ENCODE data around the gene SEC31B. TPM values are rescaled to one million over a fixed set of nuclear protein-coding genes. Genes with fewer than 3 reads are reported as not detected.

Gene SEC31B
- total RNA-seq, 4 donors from 2014 or later = 12.7 to 24.9 (median 17.5) TPM

DNA sequence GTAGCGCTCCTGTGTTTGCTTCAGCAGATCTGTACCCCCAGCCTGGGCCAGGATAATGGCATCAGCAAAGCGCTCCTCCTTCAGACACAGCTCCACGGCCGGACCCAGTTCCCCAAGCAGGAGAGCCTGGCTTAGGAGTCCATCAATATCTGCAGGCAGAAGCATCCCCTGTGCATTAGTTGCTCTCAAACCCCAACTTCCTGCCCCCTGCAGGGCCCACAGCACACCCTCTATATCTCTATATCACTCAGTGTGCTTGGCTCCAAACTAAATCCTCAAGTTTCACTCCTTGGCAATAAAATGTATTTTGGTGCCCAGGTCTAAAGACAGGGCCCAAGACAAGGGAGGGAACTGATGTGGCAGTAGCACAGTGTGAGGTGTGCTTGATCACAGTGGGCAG lies 21.6 kb downstream of the SEC31B start:
- WGBS, 2 donors = 85 to 99% methylated on average over 4 of the region's 4 CpGs
- no peak for DNase-seq (ENCODE audit: low spot score in 2 of 2)
- Histone ChIP-seq H3K9me3 (no peaks in the 10 kb centered on the region), H3K27me3 (no peaks in the 10 kb centered on the region), H3K27ac (no peak overlapping the region), H3K4me1 (no peaks in the 10 kb centered on the region), H3K36me3 (peaks cover 0 to 98% (median 20%) of the 10 kb centered on the region in 3 donors), H3K4me3 (no peak overlapping the region)
- no peak for TF ChIP-seq POLR2A (IDR thresholded peaks at IDR 0.05)
- TF ChIP-seq EP300 (IDR thresholded peaks at IDR 0.05) = no peak
- TF ChIP-seq, protein P1, sequence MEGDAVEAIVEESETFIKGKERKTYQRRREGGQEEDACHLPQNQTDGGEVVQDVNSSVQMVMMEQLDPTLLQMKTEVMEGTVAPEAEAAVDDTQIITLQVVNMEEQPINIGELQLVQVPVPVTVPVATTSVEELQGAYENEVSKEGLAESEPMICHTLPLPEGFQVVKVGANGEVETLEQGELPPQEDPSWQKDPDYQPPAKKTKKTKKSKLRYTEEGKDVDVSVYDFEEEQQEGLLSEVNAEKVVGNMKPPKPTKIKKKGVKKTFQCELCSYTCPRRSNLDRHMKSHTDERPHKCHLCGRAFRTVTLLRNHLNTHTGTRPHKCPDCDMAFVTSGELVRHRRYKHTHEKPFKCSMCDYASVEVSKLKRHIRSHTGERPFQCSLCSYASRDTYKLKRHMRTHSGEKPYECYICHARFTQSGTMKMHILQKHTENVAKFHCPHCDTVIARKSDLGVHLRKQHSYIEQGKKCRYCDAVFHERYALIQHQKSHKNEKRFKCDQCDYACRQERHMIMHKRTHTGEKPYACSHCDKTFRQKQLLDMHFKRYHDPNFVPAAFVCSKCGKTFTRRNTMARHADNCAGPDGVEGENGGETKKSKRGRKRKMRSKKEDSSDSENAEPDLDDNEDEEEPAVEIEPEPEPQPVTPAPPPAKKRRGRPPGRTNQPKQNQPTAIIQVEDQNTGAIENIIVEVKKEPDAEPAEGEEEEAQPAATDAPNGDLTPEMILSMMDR (IDR thresholded peaks at IDR 0.05) = no peak

DNA sequence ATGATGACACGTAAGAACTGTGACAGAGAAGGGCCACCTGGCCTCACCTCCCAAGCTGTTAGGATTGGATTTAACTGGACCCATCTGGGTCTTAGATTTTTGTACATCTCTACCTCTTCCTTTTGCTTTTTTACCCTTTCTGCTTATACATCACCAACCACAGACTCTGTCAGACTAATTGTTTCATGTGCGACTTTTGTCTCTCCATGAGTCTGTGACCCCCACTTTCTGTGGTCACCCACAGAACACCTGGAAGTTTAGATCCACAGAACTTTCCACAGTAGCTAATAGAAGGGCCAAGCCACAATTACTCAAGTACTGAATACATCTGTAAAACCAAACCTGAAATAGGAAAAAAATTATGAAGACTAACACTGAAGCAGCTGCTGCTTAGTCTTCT lies 23.1 kb downstream of the SEC31B start:
- Histone ChIP-seq H3K27me3 (no peaks in the 10 kb centered on the region), H3K27ac (no peak overlapping the region), H3K9me3 (no peaks in the 10 kb centered on the region), H3K4me3 (no peak overlapping the region), H3K36me3 (peaks cover 0 to 98% (median 16%) of the 10 kb centered on the region in 3 donors), H3K4me1 (no peaks in the 10 kb centered on the region)
- 89 to 97% methylated on average over 2 of the region's 2 CpGs for WGBS, 2 donors
- DNase-seq (ENCODE audit: low spot score in 2 of 2) = no peak
- no peak for TF ChIP-seq POLR2A (IDR thresholded peaks at IDR 0.05)
- TF ChIP-seq EP300 (IDR thresholded peaks at IDR 0.05) = no peak
- TF ChIP-seq, protein P1 (IDR thresholded peaks at IDR 0.05) = no peak

DNA sequence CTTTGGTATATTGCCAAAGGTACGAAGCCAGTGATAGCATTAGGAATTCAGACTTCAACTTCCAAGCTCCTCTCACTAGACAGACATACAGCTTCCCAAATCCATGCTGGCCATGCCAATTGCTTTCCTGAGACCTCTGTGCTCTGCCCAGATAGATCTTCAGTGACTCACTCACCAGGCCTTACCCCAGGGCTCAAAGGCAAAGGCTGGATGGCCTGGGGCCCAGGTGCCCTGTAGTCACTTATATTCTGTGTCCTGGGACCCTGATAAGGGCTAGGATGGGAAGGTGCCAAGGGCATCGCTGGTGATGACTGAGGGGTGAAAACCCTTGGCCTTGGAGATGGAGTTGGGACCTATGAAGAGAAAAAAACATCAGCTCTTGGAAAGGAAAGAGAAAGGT lies 29.1 kb downstream of the SEC31B start:
- no peak for TF ChIP-seq POLR2A (IDR thresholded peaks at IDR 0.05)
- TF ChIP-seq EP300 (IDR thresholded peaks at IDR 0.05) = no peak
- TF ChIP-seq, protein P1 (IDR thresholded peaks at IDR 0.05) = no peak
- no peak overlapping the region for H3K27ac ChIP-seq
- no peaks in the 10 kb centered on the region for H3K9me3 ChIP-seq
- no peak overlapping the region for H3K4me3 ChIP-seq
- H3K36me3 ChIP-seq = peaks cover 0 to 91% (median 22%) of the 10 kb centered on the region in 3 donors
- no peaks in the 10 kb centered on the region for H3K27me3 ChIP-seq
- H3K4me1 ChIP-seq = no peaks in the 10 kb centered on the region
- DNase-seq (ENCODE audit: low spot score in 2 of 2) = no peak
- WGBS, 2 donors = 84 to 92% methylated on average over 2 of the region's 2 CpGs

DNA sequence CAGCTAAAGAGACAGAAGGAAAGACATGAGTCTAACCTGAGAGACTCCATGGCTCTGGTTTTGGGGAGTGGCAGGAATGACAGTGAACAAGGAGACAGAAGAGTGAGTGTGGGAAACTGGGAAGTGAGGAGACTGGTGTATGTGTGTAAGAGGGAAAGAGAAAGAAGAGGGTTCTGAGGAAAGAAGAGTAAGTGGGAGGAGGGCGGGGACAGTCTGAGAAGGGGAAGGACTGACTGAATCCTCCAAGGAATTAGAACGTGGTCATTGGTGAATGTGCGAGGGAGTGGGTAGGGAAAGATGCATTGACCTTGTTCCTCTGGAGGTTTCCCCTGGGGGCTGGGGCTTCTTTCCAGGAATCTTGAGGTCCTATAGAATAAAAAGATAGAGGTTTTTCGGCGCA lies 30.3 kb downstream of the SEC31B start:
- WGBS, 2 donors = 70 to 71% methylated on average over 5 of the region's 5 CpGs

DNA sequence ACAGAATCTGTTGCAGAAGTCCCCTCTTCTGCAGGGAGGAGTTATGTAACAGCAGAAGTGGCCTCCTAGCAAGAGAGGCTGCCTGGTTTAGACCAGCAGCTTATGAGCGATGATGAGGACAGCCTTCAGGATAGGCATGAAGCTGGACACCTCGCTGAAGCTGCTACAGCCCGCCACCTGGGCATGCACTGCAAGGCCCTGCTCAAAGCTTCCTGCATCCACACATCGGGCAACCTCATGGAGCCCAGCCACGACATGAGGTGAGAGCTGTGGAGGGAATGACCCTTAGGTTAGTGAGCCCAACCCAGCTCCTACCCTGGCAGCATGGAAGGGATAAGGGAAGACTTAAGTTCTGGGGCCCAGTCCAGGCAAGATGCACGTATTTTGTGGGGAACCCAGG lies 32.1 kb downstream of the SEC31B start:
- DNase-seq (ENCODE audit: low spot score in 2 of 2) = no peak
- Histone ChIP-seq H3K27ac (no peak overlapping the region), H3K4me1 (peaks cover 0 to 6% (median 4%) of the 10 kb centered on the region in 4 donors), H3K27me3 (no peaks in the 10 kb centered on the region), H3K9me3 (no peaks in the 10 kb centered on the region), H3K4me3 (no peak overlapping the region), H3K36me3 (peaks cover 0 to 74% (median 16%) of the 10 kb centered on the region in 3 donors)
- 81 to 95% methylated on average over 5 to 6 of the region's 6 CpGs for WGBS, 2 donors
- TF ChIP-seq, protein P1 (IDR thresholded peaks at IDR 0.05) = no peak
- no peak for TF ChIP-seq POLR2A (IDR thresholded peaks at IDR 0.05)
- TF ChIP-seq EP300 (IDR thresholded peaks at IDR 0.05) = no peak

More for the DNA sequence above, 30.3 kb downstream of the SEC31B start:
- H3K27ac ChIP-seq = no peak overlapping the region
- H3K27me3 ChIP-seq = no peaks in the 10 kb centered on the region
- peaks cover 0 to 90% (median 16%) of the 10 kb centered on the region in 3 donors for H3K36me3 ChIP-seq
- no peaks in the 10 kb centered on the region for H3K4me1 ChIP-seq
- H3K4me3 ChIP-seq = no peak overlapping the region
- H3K9me3 ChIP-seq = no peaks in the 10 kb centered on the region
- DNase-seq (ENCODE audit: low spot score in 2 of 2) = no peak
- TF ChIP-seq POLR2A (IDR thresholded peaks at IDR 0.05) (no peak), EP300 (IDR thresholded peaks at IDR 0.05) (no peak)
- TF ChIP-seq, protein P1 (IDR thresholded peaks at IDR 0.05) = no peak

Measured in tibial nerve (tissue), 4 donors.